Vagina (tissue), 2 donors: ENCODE data around the gene KCNK4.

ENCODE experiments used
- CTCF ChIP-seq, 3 experiments: fragments of 450-650 bp in 2 of 3; fragments of 200-600 bp in 1 of 3; sonication (generic) in 1 of 3; IDR thresholded peaks; one replicate each; pipeline ENCODE4 v1.5.1; 2017 to 2019; ENCODE audit warnings: antibody characterized with exemption in 3 of 3, mild to moderate bottlenecking in 2 of 3, moderate library complexity in 2 of 3
- POLR2A ChIP-seq, 2 donors: fragments of 450-650 bp; IDR thresholded peaks; one replicate each; pipeline ENCODE4 v1.6.1; 2017; ENCODE audit warnings: antibody characterized with exemption in 2 of 2, mild to moderate bottlenecking in 2 of 2, moderate library complexity in 2 of 2

GRCh38 chr11:64314805-64315561 is 23.9 kb downstream of the KCNK4 start:
- TF ChIP-seq CTCF (IDR thresholded peaks at IDR 0.05), result no peak
- no peak for TF ChIP-seq POLR2A (IDR thresholded peaks at IDR 0.05)
